WTC11 (cell line): ENCODE results near the gene MCRS1. TPM values are rescaled to one million over a fixed set of nuclear protein-coding genes. Genes with fewer than 3 reads are reported as not detected.

Experiments
- ATAC-seq: fragments of 200-7000 bp; cut with Tn5 transposase; 2 replicates; pipeline ENCODE4 v1.10.0; 2021; ENCODE audit warnings: mild to moderate bottlenecking, moderate library complexity
- CTCF ChIA-PET: fragments of 300-600 bp; sonication (Branson Sonifier 250); formaldehyde crosslinking; loops from one replicate; lab custom pipeline; 2021; ENCODE audit warnings: antibody characterized with exemption; lab: Charles Lee
- POLR2A ChIA-PET: fragments of 350-600 bp; sonication (Branson Sonifier 250); formaldehyde crosslinking; loops from one replicate; lab custom pipeline; 2021; ENCODE audit warnings: antibody characterized with exemption; lab: Charles Lee
- DNase-seq: peaks from one replicate; pipeline ENCODE4 v3.0.0; 2021; ENCODE audit warnings: low spot score
- H3K27ac Mint-ChIP-seq: 2 replicates; pipeline ENCODE4 v1.8.0; 2021; ENCODE audit warnings: mixed read lengths
- H3K27me3 Mint-ChIP-seq: 2 replicates; pipeline ENCODE4 v1.8.0; 2021; ENCODE audit warnings: low read depth, mild to moderate bottlenecking, moderate library complexity, mixed read lengths
- H3K36me3 Mint-ChIP-seq: 2 replicates; pipeline ENCODE4 v1.8.0; 2021; ENCODE audit warnings: mixed read lengths
- H3K4me1 Mint-ChIP-seq: 2 replicates; pipeline ENCODE4 v1.8.0; 2022; ENCODE audit warnings: mixed read lengths
- H3K4me3 Mint-ChIP-seq: 2 replicates; pipeline ENCODE4 v1.8.0; 2021; ENCODE audit warnings: mild to moderate bottlenecking, moderate library complexity, mixed read lengths
- H3K9me3 Mint-ChIP-seq: 2 replicates; pipeline ENCODE4 v1.8.0; 2021; ENCODE audit warnings: mixed read lengths
- ARID4B ChIP-seq: sonication (generic); formaldehyde crosslinking; IDR thresholded peaks from 2 replicates; pipeline ENCODE4 v1.8.0; 2023; ENCODE audit warnings: missing genetic modification reagents, mild to moderate bottlenecking, borderline replicate concordance
- ATF6 ChIP-seq: sonication (generic); formaldehyde crosslinking; IDR thresholded peaks from 2 replicates; pipeline ENCODE4 v1.8.1; 2023; ENCODE audit warnings: mild to moderate bottlenecking, missing genetic modification reagents
- IRF2 ChIP-seq: sonication (generic); formaldehyde crosslinking; IDR thresholded peaks from 2 replicates; pipeline ENCODE4 v1.8.0; 2022; ENCODE audit warnings: low read depth, missing genetic modification reagents, borderline replicate concordance
- MXD4 ChIP-seq: fragments of 250-450 bp; sonication (Bioruptor Pico); IDR thresholded peaks from 2 replicates; pipeline ENCODE4 v1.8.0; 2021; ENCODE audit warnings: mild to moderate bottlenecking, moderate library complexity, borderline replicate concordance
- NFYB ChIP-seq: sonication (generic); formaldehyde crosslinking; conservative IDR thresholded peaks from 2 replicates; pipeline ENCODE4 v1.8.0; 2022; ENCODE audit warnings: low read depth, missing genetic modification reagents
- NR3C1 ChIP-seq: sonication (generic); formaldehyde crosslinking; conservative IDR thresholded peaks from 2 replicates; pipeline ENCODE4 v1.8.1; 2023; ENCODE audit warnings: low read depth, mild to moderate bottlenecking, missing genetic modification reagents
- OVOL2 ChIP-seq: fragments of 250-450 bp; sonication (Bioruptor Pico); IDR thresholded peaks from 2 replicates; pipeline ENCODE4 v1.9.0; 2021; ENCODE audit warnings: mild to moderate bottlenecking, borderline replicate concordance
- SMAD3 ChIP-seq: sonication (generic); formaldehyde crosslinking; IDR thresholded peaks from 2 replicates; pipeline ENCODE4 v1.8.0; 2022; ENCODE audit warnings: missing genetic modification reagents, mild to moderate bottlenecking, borderline replicate concordance
- TCF7 ChIP-seq: sonication (generic); formaldehyde crosslinking; IDR thresholded peaks from 2 replicates; pipeline ENCODE4 v1.8.0; 2022; ENCODE audit warnings: mild to moderate bottlenecking, low read depth, missing genetic modification reagents, moderate library complexity
- TEAD1 ChIP-seq: sonication (generic); formaldehyde crosslinking; IDR thresholded peaks from 2 replicates; pipeline ENCODE4 v1.8.0; 2022; ENCODE audit warnings: mild to moderate bottlenecking, missing genetic modification reagents
- total RNA-seq: library from RNA; stranded (reverse); gene quantifications from 3 replicates; pipeline ENCODE4 v1.2.3, GENCODE V29; 2021
- TF ChIP-seq, protein P1 (sequence below): sonication (generic); formaldehyde crosslinking; IDR thresholded peaks from 2 replicates; pipeline ENCODE4 v1.8.0; 2023; ENCODE audit warnings: missing genetic modification reagents
- TF ChIP-seq, protein P2 (sequence below): fragments of 250-450 bp; sonication (Bioruptor Pico); IDR thresholded peaks from 2 replicates; pipeline ENCODE4 v1.9.0; 2021; ENCODE audit warnings: mild to moderate bottlenecking

MCRS1 gene
- total RNA-seq, 1 experiment from 2014 or later, result 105 TPM

GRCh38 chr12:49529414-49529813 is 38.5 kb downstream of the MCRS1 start:
- H3K27ac Mint-ChIP-seq, result no peak overlapping the region

GRCh38 chr12:49527361-49528130 is 40.4 kb downstream of the MCRS1 start:
- POLR2A ChIA-PET, result no interaction called here
- no peaks in the 10 kb centered on the region for H3K9me3 Mint-ChIP-seq
- H3K36me3 Mint-ChIP-seq, result peaks cover 26% of the 10 kb centered on the region
- no peak for TF ChIP-seq NR3C1 (CRISPR knock-in tag)
- TF ChIP-seq, all 79 proteins: peak for 0
- CTCF ChIA-PET, result interaction anchor here (0.6 to 2.4 kb wide), 12 partner anchors 10 to 230 kb away, joined by 3 to 25 read pairs (median 4); partner anchors contain the start of genes DNAJC22 and KCNH3
- DNase-seq, result no peak
- no peak overlapping the region for H3K4me3 Mint-ChIP-seq
- H3K4me1 Mint-ChIP-seq, result peaks cover 8% of the 10 kb centered on the region
- H3K27ac Mint-ChIP-seq, result peak overlapping the region; percentile 63; the same call in 1 of the 2 replicates
- no peaks in the 10 kb centered on the region for H3K27me3 Mint-ChIP-seq
- ATAC-seq, result no peak

More at GRCh38 chr12:49529414-49529813, 38.5 kb downstream of the MCRS1 start:
- ATAC-seq (no peak), DNase-seq (no peak)
- ChIA-PET POLR2A (interaction anchor here (0.6 kb wide), 2 partner anchors 44 to 284 kb away, joined by 3 read pairs; no protein-coding TSS in a partner anchor), CTCF (interaction anchor here (0.6 to 1.0 kb wide), 3 partner anchors 51 to 171 kb away, joined by 3 to 5 read pairs (median 4); no protein-coding TSS in a partner anchor)
- H3K4me1 Mint-ChIP-seq, result peaks cover 8% of the 10 kb centered on the region
- H3K36me3 Mint-ChIP-seq, result peaks cover 21% of the 10 kb centered on the region
- H3K27me3 Mint-ChIP-seq, result peaks cover 3% of the 10 kb centered on the region; the same call in 1 of the 2 replicates
- H3K9me3 Mint-ChIP-seq, result no peaks in the 10 kb centered on the region
- TF ChIP-seq ARID4B (CRISPR knock-in tag), result no peak
- no peak for TF ChIP-seq NFYB (CRISPR knock-in tag)
- TF ChIP-seq NR3C1 (CRISPR knock-in tag), result no peak
- no peak overlapping the region for H3K4me3 Mint-ChIP-seq

GRCh38 chr12:49525942-49526341 is 42.0 kb downstream of the MCRS1 start:
- Mint-ChIP-seq H3K27ac (no peak overlapping the region), H3K4me1 (peaks cover 8% of the 10 kb centered on the region), H3K9me3 (no peaks in the 10 kb centered on the region), H3K36me3 (peaks cover 33% of the 10 kb centered on the region), H3K27me3 (no peaks in the 10 kb centered on the region), H3K4me3 (no peak overlapping the region)
- ChIA-PET CTCF (interaction anchor here (1.1 to 2.4 kb wide), 3 partner anchors 12 to 169 kb away, joined by 3 to 5 read pairs (median 3); no protein-coding TSS in a partner anchor), POLR2A (no interaction called here)
- DNase-seq, result no peak
- ATAC-seq, result no peak
- TF ChIP-seq ARID4B (CRISPR knock-in tag), result no peak
- TF ChIP-seq TCF7 (CRISPR knock-in tag), result no peak
- no peak for TF ChIP-seq MXD4 (CRISPR knock-in tag)
- TF ChIP-seq, protein P1, sequence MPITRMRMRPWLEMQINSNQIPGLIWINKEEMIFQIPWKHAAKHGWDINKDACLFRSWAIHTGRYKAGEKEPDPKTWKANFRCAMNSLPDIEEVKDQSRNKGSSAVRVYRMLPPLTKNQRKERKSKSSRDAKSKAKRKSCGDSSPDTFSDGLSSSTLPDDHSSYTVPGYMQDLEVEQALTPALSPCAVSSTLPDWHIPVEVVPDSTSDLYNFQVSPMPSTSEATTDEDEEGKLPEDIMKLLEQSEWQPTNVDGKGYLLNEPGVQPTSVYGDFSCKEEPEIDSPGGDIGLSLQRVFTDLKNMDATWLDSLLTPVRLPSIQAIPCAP (CRISPR knock-in tag), result no peak
- TF ChIP-seq SMAD3 (CRISPR knock-in tag), result no peak
- TF ChIP-seq ATF6 (CRISPR knock-in tag), result no peak
- no peak for TF ChIP-seq TEAD1 (CRISPR knock-in tag)
- no peak for TF ChIP-seq IRF2
- TF ChIP-seq, protein P2, sequence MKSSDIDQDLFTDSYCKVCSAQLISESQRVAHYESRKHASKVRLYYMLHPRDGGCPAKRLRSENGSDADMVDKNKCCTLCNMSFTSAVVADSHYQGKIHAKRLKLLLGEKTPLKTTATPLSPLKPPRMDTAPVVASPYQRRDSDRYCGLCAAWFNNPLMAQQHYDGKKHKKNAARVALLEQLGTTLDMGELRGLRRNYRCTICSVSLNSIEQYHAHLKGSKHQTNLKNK (CRISPR knock-in tag), result no peak
- TF ChIP-seq OVOL2 (CRISPR knock-in tag), result no peak
